ENCODE measurements around the gene VSTM5.

DNA sequence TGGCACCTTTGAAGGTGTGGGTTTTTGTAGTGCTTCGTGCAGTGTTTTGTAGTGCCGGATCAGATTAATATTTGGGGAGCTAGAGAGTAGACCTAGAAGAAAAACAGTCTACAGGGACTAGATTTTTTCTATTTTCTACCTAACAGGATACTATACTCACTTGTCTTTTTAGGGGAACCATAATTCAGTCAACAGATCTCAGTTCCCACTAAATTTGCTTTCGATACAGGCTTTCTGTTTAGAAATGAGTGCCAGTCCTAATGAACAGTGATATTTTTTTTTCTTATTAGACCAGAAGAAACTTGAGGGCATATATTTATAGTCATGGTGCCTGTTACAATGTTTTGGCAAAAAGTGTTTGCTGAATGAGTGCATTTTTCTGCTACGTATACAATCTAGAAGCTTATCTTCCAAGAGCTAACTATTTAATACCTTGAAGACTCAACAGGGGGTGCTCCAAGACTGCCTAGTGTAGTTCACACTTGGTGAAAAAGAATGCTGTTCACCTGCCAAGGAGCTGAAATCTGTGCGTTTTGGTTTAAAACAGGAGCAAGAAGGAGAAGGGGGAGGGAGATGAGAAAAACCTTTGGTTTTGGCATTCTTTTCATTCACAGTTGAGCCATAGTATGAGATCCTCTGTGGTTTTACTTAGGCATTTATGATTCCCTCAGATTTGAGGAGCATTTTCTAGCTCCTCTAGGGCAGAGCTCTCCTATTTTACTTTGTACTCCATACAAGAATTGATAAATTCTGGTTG lies 44.9 kb upstream of the VSTM5 start:
- TF ChIP-seq, protein P1, sequence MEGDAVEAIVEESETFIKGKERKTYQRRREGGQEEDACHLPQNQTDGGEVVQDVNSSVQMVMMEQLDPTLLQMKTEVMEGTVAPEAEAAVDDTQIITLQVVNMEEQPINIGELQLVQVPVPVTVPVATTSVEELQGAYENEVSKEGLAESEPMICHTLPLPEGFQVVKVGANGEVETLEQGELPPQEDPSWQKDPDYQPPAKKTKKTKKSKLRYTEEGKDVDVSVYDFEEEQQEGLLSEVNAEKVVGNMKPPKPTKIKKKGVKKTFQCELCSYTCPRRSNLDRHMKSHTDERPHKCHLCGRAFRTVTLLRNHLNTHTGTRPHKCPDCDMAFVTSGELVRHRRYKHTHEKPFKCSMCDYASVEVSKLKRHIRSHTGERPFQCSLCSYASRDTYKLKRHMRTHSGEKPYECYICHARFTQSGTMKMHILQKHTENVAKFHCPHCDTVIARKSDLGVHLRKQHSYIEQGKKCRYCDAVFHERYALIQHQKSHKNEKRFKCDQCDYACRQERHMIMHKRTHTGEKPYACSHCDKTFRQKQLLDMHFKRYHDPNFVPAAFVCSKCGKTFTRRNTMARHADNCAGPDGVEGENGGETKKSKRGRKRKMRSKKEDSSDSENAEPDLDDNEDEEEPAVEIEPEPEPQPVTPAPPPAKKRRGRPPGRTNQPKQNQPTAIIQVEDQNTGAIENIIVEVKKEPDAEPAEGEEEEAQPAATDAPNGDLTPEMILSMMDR (IDR thresholded peaks at IDR 0.05; ENCODE audit: low read depth, low read length) = peak; percentile 50
- no peak for TF ChIP-seq MYC (IDR thresholded peaks at IDR 0.05; ENCODE audit: low read depth, low read length)
- no peak for TF ChIP-seq POLR2A (IDR thresholded peaks at IDR 0.05; ENCODE audit: extremely low read depth, insufficient read length)
- TF ChIP-seq MAX (IDR thresholded peaks at IDR 0.05; ENCODE audit: low read depth, low read length) = no peak

All from NB4 (cell line).